Measurements from ENCODE around the gene KLHDC3.
"Not testable (repeated sequence)": the region's sequence is repeated elsewhere in the genome, so short reads cannot be mapped to it uniquely, and the experiment has no call there.

The KLHDC3 gene

DNA sequence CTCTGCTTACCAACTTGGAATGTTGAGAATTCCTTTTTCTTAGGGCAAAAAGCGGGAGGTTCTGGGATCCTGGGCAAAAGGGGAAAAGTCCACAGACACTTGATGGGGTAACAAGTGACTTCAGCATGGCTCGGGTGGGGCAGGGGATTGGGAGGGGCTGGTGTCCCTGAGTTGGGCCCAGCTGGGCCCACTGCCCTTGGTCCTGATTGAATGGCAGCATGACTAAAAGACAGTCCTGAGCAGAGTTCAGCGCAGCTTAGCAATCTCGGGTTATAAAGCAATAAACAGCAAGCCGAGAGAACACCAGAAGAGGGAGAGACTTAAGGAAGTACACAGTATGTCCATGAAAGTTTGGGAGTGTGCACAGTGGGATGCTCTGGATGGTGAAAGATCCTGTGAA lies 24.1 kb upstream of the KLHDC3 start:
- no peak for TF ChIP-seq CTCF (IDR thresholded peaks at IDR 0.05; ENCODE audit: low read length, missing control alignments)
- H3K4me3 ChIP-seq (replicated peaks; ENCODE audit: low read depth, low read length): no peak overlapping the region
- no peak for DNase-seq (ENCODE audit: low read depth)

DNA sequence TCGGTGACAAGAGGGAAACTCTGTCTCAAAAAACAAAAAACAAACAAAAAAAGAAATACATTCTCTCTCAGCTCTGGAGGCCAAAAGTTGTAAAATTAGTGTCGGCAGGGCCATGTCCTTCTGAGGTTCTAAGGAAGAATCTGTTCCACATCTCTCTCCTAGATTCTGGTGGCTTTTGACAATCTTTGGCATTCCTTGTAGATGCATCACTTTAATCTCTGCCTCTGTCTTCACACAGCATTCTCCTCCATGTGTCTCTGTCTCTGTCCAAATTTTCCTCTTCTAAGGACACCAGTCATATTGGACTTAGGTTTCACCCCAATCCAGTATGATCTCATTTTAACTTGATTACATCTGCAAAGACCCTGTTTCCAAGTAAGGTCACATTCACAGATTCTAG lies 20.6 kb upstream of the KLHDC3 start:
- no peak for TF ChIP-seq CTCF (IDR thresholded peaks at IDR 0.05; ENCODE audit: low read length, missing control alignments)
- DNase-seq (ENCODE audit: low read depth): no peak
- H3K4me3 ChIP-seq (replicated peaks; ENCODE audit: low read depth, low read length): no peak overlapping the region

DNA sequence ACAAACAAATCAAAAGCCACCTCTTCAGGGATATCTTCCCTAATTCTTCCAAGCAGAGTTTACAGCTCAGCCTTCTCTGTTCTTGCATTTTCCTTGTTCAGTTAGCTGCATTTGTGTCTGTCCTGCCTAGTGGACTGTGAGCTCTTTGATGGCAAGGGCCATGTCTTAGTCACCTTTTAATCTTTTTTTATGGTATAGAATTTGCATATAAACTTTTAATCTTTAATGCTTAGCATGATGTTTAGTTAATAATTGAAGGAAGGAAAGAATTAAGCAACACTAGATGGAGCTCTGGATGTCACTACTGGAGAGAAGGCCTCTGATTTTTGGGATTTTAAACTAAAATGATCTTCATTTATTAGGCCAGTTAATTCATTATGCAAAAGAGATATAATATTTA lies 17.5 kb upstream of the KLHDC3 start:
- H3K4me3 ChIP-seq (replicated peaks; ENCODE audit: low read depth, low read length): no peak overlapping the region
- TF ChIP-seq CTCF (IDR thresholded peaks at IDR 0.05; ENCODE audit: low read length, missing control alignments): peak; percentile 18
- DNase-seq (ENCODE audit: low read depth): no peak

DNA sequence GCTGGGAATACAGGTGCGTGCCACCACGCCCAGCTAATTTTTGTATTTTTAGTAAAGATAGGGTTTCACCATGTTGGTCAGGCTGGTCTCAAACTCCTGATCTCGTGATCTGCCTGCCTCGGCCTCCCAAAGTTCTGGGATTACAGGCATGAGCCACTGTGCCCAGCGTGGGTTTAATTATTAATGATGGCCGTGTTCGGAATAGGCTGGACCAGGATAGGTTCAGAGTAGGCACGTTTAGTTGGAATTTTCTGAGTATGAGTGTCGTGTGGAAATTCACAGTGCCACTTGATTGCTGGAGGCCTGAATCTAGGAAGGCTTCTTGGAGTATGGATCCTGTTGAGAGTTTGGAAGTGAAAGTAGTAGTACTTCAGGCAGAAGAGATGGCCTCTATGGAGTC lies 15.8 kb upstream of the KLHDC3 start:
- not testable (repeated sequence) for H3K4me3 ChIP-seq (replicated peaks; ENCODE audit: low read depth, low read length); DNase-seq (ENCODE audit: low read depth)

- DNase-seq (ENCODE audit: low read depth): no peak
- no peak for TF ChIP-seq CTCF (IDR thresholded peaks at IDR 0.05; ENCODE audit: low read length, missing control alignments)
- no peak overlapping the region for H3K4me3 ChIP-seq (replicated peaks; ENCODE audit: low read depth, low read length)
These were observed 12.2 kb upstream of the KLHDC3 start for GRCh38 chr6:43001843-43002242.

GRCh38 chr6:43005844-43006243 lies 8.2 kb upstream of the KLHDC3 start:
- DNase-seq (ENCODE audit: low read depth): no peak
- TF ChIP-seq CTCF (IDR thresholded peaks at IDR 0.05; ENCODE audit: low read length, missing control alignments): no peak
- no peak overlapping the region for H3K4me3 ChIP-seq (replicated peaks; ENCODE audit: low read depth, low read length)

- no peak overlapping the region for H3K4me3 ChIP-seq (replicated peaks; ENCODE audit: low read depth, low read length)
- no peak for DNase-seq (ENCODE audit: low read depth)
- no peak for TF ChIP-seq CTCF (IDR thresholded peaks at IDR 0.05; ENCODE audit: low read length, missing control alignments)
These were observed 7.8 kb upstream of the KLHDC3 start for GRCh38 chr6:43006251-43006650.

DNA sequence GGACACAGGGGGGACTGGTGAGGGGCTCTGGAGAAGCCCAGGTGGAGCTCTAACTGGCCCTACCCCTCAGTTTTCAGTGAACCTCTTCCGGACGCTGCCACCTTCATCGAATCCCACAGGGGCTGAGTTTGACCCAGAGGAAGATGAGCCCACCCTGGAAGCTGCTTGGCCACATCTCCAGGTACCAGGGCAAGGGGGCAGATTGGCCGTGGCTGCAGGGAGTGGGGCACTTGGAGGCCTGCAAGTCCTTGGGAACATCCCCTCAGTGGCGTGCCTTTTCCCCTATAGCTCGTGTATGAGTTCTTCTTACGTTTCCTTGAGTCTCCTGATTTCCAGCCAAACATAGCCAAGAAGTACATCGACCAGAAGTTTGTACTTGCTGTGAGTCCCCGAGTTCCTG lies 6.9 kb upstream of the KLHDC3 start:
- TF ChIP-seq CTCF (IDR thresholded peaks at IDR 0.05; ENCODE audit: low read length, missing control alignments): no peak
- no peak overlapping the region for H3K4me3 ChIP-seq (replicated peaks; ENCODE audit: low read depth, low read length)
- DNase-seq (ENCODE audit: low read depth): no peak

All from fibroblast of pulmonary artery (primary cell).